HG03565 (cell line): ENCODE measurements around the gene SLBP.

ENCODE experiments used
- ATAC-seq: cut with Tn5 transposase; IDR thresholded peaks from one replicate; pipeline ENCODE4 v1.9.1; 2021; ENCODE audit warnings: mild to moderate bottlenecking, moderate library complexity; ENCODE audit not compliant: unreplicated experiment

Gene SLBP

DNA sequence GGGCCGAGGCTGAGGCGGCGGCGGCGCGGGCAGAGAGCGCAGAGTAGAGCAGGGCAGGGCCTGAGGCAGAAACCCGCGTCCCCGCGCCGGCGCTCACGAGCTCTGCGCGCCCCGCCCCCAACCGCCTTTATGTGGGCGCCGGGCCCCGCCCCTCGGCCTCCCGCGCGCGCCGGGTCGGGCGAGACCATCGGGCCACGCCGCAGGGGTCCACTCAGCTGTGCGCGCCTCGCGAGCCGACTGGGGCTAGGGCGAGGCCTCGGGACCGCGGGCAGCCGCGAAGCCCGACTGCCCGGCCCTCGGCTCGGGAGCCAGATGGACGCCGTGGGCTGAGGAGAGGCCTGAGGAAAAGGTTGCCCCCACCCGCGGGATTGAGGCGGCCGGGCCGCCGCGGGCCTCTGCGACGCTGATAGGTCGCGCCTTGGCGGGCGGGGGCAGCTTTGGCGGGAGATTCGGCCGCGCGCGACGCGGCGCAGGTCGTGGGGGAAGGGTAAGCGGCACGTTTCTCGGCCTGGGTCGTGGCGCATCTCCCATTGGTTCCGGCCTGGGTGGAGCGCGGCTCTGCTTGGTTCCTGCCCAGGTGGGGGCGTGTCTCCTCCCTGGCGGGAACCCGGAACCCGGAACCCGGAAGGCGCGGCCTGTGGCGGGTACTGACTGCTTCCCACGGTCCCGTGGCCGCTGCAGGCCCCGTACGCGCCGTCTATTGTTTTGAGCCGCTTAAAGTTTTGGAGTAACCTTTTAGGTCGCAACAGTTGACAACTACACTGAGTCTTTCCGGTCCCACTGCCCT is at the start of gene SLBP:
SLBP (minus strand) TSS at position 104 of the 787 bp plus-strand sequence. CDS start 131 bp downstream, outside the sequence.
- ATAC-seq: peak; percentile 60

DNA sequence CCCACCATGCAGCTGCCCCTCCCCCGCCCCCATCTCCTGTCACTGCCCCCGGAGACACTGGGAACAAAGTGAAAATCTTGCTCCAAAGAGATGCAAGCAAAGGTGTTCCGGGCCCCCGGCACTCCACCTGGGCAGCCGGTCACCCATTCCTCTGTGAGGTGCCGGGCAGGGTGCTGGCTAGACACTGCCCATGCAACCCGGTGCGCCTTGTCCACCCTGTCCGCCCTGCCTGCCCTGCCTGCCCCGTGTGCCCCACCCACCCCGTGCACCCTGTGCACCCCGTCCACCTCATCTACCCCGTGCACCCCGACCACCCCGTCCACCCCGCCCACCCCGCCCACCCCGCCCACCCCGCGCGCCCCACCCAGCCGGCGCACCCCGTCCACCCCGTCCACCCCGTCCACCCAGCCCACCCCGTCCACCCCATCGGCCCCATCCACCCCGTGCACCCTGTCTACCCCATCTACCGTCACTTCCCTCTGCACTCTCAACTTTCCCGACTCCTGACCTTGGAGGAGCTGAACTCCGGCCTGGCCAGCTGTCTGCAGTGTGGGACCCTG is 49.1 kb upstream of the SLBP start:
- no peak for ATAC-seq

DNA sequence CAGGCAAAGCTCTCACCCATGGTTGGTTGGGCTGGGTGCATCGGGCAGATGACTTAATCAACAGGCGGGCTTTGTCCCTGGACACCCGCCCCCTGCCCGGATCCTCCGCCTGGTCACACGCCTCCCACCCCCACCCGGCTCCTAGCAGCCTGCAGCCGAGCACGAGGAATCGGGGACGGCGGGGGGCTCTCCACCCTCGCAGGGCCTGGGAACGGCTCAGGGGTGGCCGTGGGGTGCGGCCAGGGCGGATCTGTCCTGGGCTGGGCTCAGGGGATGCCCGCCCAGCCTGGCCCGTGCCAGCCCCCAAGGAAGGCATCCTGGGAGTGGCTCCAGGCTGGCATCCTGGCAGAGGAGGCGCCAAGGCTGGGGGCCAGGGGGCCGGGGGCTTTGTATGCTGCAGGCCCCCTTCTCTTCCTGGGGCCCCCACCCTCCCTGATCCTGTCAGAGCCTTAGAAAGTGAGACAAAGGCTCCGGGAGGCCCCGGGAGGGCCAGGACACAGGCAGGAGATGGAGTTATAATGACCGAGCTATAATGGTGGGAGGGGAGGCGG is 48.5 kb upstream of the SLBP start:
- ATAC-seq: no peak

DNA sequence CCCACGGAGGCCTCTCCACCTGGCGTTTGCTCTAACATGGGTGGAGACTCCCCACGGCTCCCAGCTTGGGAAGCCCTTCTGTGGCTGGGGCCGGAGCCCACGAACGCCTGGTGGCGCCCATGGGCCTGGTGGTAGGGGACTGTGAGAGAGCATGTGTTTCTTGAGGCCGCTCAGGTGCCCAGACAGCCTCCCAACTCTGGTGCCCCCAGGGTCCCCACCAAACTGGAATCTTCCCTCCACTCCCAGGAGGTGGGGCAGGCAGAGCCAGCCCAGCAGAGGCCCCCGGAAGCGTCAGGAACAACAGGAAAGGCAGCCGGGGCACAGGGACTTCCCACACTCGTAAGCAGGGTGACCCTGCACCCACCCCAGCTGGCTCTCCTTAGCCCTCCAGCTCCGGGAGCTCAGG is 47.7 kb upstream of the SLBP start:
- no peak for ATAC-seq

DNA sequence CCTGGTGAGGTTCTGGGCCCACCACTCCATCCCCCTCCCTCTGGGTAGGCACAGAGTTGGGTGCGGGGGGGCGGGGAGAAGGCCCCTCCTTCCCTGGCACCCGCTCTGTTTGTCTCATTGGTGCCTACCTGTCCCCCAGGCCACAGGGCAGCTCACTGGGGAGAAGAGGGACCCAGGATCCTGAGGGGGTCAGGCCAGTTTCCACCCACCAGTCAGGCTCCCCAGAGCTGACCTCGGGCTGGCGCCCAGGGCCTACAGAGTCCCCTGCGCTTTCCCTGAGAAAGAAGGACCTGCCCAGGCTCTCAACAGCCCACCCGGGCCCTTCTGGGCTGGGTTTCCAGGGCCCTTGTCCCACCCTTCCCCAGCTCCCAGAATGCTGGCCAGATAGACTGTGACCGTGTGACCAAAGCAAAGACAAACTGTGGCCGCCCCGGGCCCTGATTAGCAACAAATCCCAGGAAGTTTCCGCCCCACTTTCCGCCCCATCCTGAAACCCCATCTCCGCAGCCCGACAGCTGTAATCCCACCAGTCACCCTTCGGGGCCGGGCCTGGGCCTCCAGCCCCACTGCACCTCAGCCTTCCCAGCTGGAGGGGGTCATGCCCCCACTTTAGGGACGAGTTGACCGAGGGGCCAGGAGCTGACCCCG is 47.2 kb upstream of the SLBP start:
- ATAC-seq: no peak

DNA sequence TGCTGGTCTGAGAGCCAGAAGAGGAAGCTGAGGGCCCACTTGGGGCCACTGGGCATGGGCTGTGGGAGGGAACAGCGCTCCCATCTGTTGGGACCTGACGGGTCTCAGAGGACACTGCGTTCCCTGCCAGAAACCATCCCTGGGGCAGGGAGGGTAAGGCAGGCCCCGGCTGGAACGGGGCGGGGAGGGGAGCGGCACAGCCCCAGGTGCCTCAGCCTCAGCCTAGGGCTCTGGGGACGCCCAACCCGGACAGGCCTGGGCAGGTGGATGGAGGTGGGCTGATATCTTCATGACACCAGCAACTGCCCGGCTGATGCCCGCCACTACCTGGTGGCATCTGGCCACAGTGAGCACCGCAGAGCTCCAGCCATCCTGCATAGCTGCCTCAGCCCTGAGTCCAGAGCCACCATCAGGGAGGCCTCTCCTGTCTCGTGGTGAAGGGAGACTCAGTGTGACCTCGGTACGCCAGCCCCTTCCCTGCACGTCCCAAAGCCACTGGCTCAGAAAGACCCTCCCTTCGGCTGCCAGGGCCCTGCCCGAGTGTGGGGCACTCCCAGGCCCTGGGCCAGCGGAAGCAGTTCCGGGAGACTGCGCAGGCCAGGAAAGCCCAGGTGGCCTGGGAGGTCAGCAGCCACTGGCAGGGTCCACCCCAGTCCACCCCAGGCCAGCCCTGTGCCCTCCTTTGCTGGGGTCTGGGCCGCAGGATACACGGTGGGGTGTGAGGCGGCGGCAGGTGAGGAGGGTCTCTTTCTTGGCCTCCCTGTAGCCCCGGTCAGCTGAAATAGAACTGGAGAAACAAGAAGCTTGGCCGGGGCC is 46.4 kb upstream of the SLBP start:
- no peak for ATAC-seq

DNA sequence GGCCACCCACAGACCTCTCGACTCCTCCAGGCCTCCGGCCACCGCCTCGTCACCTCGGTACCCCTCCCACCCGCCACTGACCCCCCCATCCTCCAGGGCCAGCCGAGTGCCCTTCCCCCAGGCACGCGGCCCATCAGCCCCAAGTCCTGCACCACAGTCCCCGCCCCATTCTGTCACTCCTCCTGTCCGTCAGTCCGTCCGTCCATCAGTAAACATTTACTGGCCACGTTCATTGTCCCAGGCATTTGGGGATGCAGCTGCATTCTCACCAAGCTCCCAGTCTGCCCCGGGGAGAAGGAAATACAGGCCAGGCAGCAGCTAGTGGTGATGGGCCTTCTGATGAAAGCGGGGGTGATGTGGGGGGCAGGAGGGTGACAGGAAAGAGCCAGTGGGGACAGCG is 45.7 kb upstream of the SLBP start:
- ATAC-seq: no peak

DNA sequence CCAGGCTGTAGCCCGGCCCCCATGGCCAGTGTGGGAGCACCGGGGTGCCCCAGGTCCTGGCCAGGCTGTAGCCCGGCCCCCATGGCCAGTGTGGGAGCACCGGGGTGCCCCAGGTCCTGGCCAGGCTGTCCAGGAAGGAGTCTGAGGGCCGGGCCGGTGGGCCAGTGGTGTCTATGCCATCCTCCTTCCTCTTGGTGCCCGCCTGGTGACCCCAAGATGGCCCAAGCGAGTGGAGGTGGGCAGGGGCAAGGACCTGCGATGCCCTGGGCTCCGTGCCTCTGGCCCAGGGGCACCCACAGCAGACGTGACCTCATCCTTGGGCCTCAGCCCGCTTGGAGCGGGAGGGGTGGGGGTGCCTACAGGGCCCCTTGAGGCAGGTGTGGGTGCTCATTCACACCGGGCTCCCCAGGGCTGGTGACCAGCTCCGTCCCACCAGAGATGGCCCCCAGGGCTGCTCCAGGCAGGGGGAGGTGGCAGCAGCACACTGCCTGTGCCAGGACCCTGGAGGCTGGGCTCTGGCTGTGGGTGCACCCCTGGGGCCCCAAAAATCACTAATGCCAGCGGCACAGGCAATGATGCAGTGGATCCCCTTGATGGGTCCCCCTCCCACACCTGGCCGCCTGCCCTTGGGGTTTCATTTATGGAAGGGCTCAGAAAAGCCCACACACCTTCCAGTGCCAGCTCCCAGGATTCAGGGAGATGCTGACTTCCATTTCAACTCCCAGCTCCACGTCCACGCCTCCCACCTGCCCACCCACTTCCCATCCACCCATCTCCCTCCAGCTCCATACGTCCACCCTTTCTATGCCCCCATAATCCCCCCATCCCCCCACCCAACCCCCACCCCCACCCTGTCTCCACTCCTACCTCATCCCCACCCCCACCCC is 45.0 kb upstream of the SLBP start:
- ATAC-seq: no peak

DNA sequence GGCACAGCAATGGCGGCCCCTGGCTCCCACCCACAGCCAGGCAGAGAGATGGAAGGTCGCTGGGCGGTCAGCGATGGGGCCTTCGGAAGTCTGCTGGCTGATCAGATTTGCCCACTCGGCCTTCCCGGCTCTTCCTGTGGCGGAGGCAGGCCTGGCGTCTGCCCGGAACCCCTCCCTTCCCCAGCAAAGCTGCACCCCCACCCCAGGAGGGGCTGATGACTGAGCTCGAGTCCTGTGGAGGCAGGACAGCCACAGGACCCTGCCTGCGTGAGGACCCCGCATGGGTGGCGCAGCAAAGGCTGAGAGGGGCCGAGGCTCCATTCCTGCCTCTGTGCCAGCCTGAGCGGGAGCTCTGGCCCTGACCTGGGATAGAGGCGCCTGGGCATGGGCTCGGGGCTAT is 44.0 kb upstream of the SLBP start:
- ATAC-seq: no peak

DNA sequence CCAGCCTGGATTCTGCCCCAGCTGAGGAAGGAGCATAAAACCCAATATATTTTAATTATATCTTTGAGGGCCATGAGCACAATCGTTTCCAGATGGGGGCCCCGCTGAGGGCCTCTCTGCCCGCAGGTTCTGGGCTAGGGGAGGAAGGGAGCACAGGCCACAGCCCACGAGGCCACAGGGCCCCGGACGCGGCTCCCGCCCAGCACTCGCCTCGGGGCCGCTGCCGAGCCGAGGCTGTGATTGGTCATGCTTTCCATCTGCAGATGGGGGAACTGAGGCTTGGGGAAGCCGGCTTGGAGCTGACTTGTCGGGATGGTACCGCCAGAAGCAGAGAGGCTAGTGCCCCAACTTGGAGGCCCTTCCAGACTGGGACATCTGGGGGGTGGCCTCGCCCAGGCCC is 43.2 kb upstream of the SLBP start:
- ATAC-seq: no peak

DNA sequence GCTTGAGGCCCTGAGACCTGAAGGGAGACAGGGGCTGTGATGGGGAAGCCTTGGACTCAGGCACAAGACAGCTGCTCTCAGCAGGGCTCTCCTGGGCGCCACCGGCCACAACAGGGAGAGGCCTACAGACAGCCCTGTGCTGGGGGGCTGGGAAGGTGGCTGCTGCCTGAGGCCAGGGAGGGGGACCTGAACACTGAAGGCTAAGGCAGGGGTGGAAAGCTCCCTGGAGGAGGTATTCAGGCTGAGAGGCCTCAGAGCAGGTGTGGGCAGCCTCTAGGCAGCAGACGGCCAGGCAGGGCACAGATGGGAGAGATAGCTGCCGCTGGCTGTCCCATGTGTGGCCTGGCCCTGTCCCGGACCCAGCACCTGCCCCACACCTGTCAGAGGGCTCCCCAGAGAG is 42.2 kb upstream of the SLBP start:
- ATAC-seq: no peak

DNA sequence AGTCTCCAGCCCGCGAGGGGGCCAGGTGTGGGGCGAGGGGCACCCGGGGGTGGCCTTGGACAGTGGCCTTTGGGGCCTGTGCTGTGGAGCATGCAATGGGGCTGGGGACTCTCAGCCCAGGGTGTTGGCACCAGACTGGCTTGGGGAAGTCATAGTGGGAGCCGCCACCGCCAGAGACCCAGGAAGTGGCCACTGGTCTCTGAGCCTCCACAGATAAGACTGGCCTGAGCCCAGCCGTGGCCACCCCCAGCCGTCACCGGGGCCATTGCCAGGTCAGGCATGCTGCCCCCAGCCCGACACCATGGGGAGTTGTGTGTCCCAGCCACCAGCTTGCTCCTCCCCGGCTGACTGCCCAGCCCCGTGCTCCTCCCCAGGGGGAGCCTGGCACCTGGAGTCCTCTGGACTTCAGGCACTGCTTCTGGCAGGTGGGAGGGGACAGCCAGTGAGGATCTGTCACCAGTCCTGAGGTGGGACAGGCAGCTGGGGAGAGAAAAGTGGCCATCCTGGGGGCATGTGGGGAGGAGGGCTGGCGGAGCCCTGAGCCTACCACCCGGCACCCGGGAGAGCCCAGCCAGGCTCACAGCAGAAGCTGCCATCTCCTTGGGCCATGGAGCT is 41.7 kb upstream of the SLBP start:
- ATAC-seq: no peak

DNA sequence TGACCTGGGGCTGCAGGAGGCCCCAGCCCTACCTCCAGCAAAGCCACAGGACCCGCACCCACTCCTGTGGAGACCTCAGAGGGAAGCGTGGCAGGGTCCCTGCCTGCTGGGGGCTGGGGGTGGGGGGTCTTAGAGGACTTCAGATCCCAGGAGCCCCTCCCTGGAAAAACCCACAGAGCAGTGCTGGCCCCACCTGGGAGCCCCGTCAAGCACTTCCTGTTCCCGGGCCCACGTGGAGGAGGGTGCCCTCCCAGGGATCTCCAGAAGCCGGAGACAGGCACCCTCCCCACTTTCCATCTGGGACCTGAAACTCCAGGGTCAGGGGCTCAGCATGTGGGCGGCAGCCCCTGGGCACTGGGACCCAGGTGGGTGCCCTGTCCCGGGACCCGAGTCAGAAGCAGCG is 41.2 kb upstream of the SLBP start:
- no peak for ATAC-seq

DNA sequence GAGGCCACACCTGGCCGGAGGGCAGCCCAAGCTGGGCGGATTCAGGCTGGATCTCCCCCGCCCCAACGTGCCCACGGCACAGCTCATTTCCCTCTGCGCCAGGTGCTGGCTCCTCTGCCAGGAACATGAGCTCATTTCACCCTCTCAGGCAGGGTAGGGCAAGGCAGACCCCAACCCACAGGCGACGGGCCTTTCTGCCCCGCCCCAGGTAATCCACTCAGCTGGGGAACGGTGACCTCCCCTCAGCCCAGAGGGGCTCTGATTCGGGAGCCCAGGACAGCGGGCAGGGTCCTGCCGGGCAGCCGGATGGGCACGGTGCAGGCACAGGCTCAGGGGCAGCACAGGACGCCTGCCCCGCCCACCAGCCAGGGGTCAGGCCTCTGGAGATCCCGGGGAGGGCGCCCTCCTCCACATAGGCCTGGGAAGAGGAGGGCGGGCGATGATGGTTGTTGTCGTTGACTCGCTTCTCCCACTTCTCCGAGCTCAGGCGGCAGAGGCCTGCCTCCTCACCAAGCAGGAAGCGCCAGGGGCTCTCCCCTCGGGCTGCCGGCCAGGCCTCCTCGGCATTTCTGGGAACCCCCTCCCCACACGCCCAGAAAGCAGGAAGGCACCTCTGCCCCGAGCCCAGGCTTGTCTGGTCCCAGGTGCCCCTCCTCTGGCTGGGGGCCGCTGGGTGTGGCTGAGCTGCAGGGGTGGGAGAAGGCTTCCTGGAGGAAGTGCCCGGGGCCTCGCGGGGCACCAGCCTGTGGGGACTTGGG is 40.3 kb upstream of the SLBP start:
- ATAC-seq: no peak

DNA sequence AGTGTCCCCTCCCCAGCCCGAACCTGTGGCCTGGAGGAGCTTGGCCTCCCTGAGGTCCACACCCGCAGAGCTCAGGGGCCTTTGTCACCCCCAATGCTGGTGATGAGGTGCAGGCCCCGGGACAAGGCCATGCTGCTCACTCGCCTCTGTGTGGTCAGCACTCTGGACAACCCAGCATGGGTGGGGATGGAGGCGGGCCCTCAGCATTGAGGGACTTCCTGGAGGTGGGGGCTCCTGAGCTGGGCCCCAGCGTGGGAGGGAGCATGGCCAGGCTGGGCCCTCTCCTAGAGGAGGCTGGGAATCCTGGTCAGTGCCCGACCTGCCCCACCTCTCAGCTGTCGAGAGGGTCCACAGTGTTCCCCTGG is 39.8 kb upstream of the SLBP start:
- no peak for ATAC-seq

DNA sequence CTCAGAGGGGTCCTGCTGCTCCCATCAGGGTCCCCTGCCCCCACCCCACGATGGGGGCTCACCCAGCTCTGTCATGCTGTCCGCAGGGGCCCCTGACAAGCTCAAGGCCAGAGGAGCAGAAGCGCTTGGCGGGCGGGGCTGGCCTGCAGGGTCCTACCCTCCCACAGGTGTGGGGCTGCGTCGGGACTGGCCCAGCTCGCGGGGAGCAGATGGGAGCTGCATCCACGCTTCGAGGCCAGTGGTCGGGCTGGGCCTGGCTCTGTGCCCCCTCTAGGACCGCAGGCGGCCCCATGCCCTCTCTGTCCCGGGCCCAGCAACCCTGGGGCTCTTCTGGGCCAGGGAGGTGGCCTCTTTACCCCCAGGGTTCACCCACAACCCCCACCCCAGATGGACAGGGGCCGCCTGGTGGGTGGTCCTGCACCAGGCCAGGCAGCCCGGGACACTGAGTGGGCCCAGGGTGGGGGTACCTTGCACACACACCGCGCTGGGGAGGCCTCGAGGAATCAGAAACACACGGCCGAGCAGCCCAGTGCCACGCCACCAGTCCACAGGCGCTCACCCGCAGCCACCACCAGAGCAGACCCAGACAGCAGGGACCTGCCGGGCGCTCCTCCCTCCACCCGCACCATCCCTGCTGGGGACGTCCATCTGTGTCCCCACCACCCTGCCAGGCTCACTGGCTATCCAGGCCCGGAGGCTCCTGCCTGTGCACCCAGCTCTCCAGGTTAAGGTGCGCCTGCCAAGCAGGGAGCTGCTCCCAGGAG is 39.2 kb upstream of the SLBP start:
- no peak for ATAC-seq

DNA sequence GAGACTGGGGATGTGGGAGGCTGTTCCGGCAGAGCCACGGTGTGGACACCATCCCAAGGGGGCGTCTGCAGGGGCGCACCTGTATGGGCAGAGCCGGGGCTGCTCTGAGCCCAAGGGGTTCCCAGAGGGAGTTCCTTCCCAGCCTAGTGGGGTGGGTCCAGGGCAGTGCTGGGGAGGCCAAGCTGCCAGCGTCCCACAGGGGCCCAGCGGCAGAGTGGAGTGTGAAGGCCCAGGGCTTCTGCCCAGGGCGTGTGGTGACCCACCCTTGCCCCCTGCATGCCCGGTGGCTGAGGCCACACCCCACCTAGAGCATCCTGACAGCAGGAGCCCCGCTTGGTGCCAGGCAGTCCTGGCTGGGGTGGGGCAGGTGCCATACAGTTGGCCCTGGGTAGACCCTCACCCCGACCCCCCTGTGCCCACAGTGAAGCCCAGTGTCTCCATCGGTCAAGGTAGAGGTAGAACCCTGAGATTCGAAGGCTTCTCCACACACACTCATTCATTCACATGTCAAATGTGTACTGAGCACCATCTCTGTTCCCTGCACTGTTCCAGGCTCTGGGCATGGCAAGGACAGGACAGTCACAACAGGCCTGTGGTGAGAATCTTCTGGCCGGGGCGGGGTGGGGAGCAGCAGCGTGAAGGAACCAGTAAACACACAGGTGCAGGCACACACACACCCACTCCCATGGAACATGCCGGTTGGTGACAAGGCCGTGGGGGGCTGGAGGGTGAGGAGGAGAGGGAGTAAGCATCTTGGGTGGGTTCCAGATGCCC is 38.4 kb upstream of the SLBP start:
- ATAC-seq: no peak

DNA sequence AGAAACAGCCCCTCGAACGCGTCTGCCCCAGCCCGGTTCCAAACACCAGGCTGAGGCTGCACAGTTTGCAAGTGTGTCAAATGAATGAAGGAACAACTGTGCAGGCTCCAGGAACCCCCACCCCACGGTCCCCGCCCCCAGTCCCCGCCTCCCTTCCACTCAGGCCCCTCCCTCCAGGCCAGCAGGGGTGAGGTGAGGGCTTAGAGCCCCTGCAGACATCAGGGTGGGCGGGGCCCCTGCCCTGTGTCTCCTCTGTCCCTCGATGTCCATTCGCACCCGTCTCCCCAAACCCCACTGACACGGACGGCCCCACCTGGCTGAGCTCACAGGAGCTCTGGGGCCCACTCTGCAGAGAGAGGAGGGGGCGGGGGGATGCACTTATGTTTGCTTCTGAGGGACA is 37.7 kb upstream of the SLBP start:
- no peak for ATAC-seq
